ENCODE measurements around the gene SULT1C4.

GRCh38 chr2:108392029-108392428, 14.3 kb downstream of the SULT1C4 start:
- TF ChIP-seq CTCF (IDR thresholded peaks at IDR 0.05; ENCODE audit: low read length), result no peak
- no peak for TF ChIP-seq EZH2 (IDR thresholded peaks at IDR 0.05; ENCODE audit: borderline replicate concordance, low read length)
